Muscle of leg (tissue), 16 donors: ENCODE data around the gene TP53TG5. TPM values are rescaled to one million over a fixed set of nuclear protein-coding genes. Genes with fewer than 3 reads are reported as not detected.
A peak's percentile ranks its signal among the peaks of the same experiment; 100 is the strongest.

ENCODE experiments used
- DNase-seq: peaks from one replicate; pipeline ENCODE4 v3.0.0; 2013
- H3K27ac ChIP-seq: one replicate; pipeline ENCODE4 v1.5.1; 2013; ENCODE audit warnings: mild to moderate bottlenecking, low read length, control low read depth
- H3K27me3 ChIP-seq: one replicate; pipeline ENCODE4 v1.6.1; 2013; ENCODE audit warnings: low read length; ENCODE audit not compliant: control insufficient read depth, insufficient read depth
- H3K36me3 ChIP-seq: one replicate; pipeline ENCODE4 v1.6.1; 2013; ENCODE audit warnings: low read length; ENCODE audit not compliant: control insufficient read depth, insufficient read depth
- H3K4me1 ChIP-seq: one replicate; pipeline ENCODE4 v1.6.1; 2013; ENCODE audit warnings: low read length; ENCODE audit not compliant: control insufficient read depth, insufficient read depth
- H3K4me3 ChIP-seq: one replicate; pipeline ENCODE4 v1.5.1; 2013; ENCODE audit warnings: low read length, control low read depth
- H3K9me3 ChIP-seq: replicated peaks from 2 replicates; pipeline ENCODE4 v1.6.1; 2013; ENCODE audit warnings: low read depth, low read length; ENCODE audit not compliant: control insufficient read depth
- WGBS: methylation state at CpG from one replicate; pipeline ENCODE4 v1.1.5; 2013; ENCODE audit warnings: missing lambda C conversion rate; ENCODE audit not compliant: insufficient coverage; 5-methylcytosine and 5-hydroxymethylcytosine counted together
- long read RNA-seq, 11 donors: transcript quantifications; one replicate each; lab custom pipeline, GENCODE V29; 2026
- polyA plus RNA-seq, 8 donors: library from polyadenylated mRNA; unstranded; fragments of 120-200 nt; gene quantifications; one replicate each; pipeline versions ENCODE4 v1.2.1 to v1.2.3, GENCODE V29; 2013; ENCODE audit warnings: inconsistent platforms in 1 of 8, low replicate concordance in 1 of 8; ENCODE audit not compliant: insufficient read length in 8 of 8, insufficient read depth in 1 of 8
- total RNA-seq: library from RNA; stranded (reverse); fragments of 120-200 nt; gene quantifications from one replicate; pipeline ENCODE4 v1.2.4, GENCODE V29; 2013

Gene TP53TG5
- total RNA-seq (not detected), polyA plus RNA-seq (1 to 10 TPM in 1 of 8 donors, under 1 TPM in 7; 0.19 to 1.3 (median 0.72) TPM)
- long read RNA-seq, donor 1 = 0 reads
- long read RNA-seq, donor 2 = 0 reads
- long read RNA-seq, donor 3 = 0 reads
- long read RNA-seq, donor 4 = 0 reads
- long read RNA-seq, donor 5 = 0 reads
- long read RNA-seq, donor 6 = 0 reads
- long read RNA-seq, donor 7 = 0 reads
- long read RNA-seq, donor 8 = 0 reads
- long read RNA-seq, donor 9 = 0 reads
- long read RNA-seq, donor 10 = 0 reads
- long read RNA-seq, donor 11 = 0 reads

DNA sequence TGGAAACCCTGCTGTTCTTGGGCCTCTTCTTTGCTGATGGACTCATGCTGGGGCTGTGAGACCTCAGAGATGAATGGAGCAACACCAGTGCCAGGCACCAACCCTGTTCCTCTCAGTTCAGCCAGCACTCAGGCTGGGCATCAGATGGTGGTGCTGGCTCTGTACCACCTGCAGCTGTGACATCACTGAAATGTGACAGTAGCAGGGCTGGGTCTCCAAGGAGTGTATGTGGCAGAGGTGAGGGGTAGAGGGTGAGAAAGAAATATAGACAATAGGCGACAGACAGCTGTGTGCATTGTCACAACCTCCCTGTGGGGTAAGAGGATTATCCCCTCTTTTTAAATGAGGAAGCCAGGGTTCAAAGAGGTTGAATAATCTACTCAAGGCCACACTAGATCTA is at the start of gene TP53TG5:
TP53TG5 (minus strand) TSS at position 135 of the 400 bp plus-strand sequence; CDS start at position 46, 89 bp downstream.
- Histone ChIP-seq H3K36me3 (no peaks in the 10 kb centered on the region), H3K9me3 (no peaks in the 10 kb centered on the region), H3K27me3 (no peaks in the 10 kb centered on the region), H3K4me3 (no peak within 1 kb of the TSS), H3K4me1 (peaks cover 7% of the 10 kb centered on the region), H3K27ac (no peak within 1 kb of the TSS)
- WGBS = 60% methylated on average over 1 of the region's 1 CpG
- no peak for DNase-seq

DNA sequence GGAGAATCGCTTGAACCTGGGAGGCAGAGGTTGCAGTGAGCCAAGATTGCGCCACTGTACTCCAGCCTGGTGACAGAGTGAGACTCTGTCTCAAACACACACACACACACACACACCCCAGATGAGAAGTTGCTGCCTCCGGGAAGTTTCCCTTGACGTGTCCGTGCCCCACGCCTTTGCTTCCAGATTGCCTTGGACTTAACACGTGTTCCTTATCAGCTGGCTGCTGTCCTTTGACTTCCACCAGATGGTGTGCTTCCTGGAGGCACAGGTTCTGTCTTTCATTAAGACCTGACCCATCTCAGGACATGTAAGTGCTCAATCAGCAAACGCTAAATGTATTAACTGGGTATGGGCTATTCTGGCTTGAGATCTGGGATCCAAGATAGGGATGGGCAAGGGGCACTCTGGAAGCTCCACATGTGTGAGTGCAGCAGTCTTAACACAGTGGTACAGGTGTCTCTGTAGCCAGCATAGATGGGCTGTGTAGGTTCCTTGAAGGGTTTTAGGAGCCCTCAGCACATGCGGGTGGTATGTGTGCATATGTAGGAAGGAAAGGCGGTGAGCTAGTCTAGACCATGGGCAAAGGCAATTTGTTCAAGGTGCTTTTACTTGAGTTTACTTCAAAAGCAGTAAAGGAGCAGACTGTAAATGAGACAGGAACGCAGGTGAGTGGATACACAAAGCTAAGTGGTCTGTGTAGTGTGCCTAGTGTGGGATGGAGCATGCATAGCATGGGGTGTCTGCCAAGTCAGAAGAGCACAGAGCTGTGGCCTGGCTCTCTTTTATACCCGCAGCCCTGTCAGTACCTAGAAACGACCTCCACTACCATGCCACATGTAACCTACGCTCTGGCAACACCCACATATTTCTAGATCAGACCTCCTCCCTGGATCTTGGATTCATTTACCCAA is 49.4 kb upstream of the TP53TG5 start:
- Histone ChIP-seq H3K4me3 (no peak overlapping the region), H3K4me1 (no peaks in the 10 kb centered on the region), H3K9me3 (no peaks in the 10 kb centered on the region), H3K36me3 (peaks cover 30% of the 10 kb centered on the region), H3K27me3 (no peaks in the 10 kb centered on the region), H3K27ac (no peak overlapping the region)
- WGBS = 72% methylated on average over 14 of the region's 14 CpGs
- DNase-seq = no peak

DNA sequence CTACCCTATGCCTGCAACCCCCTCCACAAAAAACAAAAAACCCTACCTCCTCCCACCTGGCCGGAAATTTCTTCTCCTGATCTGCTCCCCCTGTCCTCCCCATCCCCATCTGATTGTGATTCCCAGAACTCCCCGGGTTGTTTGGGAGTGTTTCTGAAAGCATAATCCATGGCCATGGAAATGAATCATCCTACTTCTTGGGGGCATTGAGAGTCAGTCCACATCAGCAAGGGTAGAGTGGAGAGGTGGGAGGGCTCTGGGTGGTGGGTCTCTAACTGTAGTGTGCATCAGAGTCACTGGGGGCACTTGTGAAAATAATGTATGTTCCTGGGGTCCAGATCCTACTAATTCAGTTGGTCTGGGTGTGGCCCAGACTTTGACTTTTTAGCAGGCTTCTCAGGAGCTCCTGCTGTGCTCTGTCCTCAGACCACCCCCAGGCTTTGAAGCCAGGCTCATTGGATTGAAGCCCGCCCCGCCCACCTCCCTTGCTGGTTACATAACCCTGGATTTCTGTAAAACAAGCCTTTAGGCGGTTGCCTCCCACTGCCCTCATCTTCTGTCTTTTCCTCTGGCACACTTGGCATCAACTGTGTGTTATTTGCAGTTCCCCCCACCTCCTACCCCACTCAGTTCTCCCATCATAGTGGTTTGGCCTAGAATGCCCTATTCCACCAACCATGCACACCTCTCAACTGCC is 48.3 kb upstream of the TP53TG5 start:
- Histone ChIP-seq H3K27me3 (no peaks in the 10 kb centered on the region), H3K9me3 (no peaks in the 10 kb centered on the region), H3K27ac (no peak overlapping the region), H3K4me3 (no peak overlapping the region), H3K4me1 (no peaks in the 10 kb centered on the region), H3K36me3 (peaks cover 30% of the 10 kb centered on the region)
- 85% methylated on average over 3 of the region's 5 CpGs for WGBS
- DNase-seq = no peak

DNA sequence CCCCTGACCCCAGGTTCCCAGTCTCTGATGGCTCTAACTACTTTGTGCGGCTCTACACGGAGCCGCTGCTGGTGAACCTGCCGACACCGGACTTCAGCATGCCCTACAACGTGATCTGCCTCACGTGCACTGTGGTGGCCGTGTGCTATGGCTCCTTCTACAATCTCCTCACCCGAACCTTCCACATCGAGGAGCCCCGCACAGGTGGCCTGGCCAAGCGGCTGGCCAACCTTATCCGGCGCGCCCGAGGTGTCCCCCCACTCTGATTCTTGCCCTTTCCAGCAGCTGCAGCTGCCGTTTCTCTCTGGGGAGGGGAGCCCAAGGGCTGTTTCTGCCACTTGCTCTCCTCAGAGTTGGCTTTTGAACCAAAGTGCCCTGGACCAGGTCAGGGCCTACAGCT is 47.4 kb upstream of the TP53TG5 start:
- Histone ChIP-seq H3K36me3 (peaks cover 38% of the 10 kb centered on the region), H3K27me3 (no peaks in the 10 kb centered on the region), H3K4me1 (no peaks in the 10 kb centered on the region), H3K27ac (no peak overlapping the region), H3K4me3 (no peak overlapping the region), H3K9me3 (no peaks in the 10 kb centered on the region)
- 94% methylated on average over 17 of the region's 17 CpGs for WGBS
- DNase-seq = no peak

DNA sequence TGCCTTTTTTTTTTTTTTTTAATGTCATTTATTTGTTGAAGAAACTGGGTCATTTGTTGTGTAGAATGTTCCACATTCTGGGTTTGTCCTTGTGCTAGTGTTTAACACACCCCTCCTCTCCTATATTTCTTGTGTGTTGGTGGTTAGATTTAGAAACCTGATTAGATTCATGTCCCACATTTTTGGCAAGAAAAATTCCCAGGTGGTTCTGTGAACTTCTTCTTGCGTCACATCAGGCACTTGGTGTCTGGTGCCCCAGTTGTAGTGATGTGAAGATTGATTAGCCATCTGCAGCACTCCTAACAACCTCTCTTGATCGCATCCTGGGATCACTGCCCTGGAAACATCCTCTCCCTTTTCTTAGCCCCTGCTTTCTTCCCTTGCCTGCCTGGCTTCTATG is 45.6 kb upstream of the TP53TG5 start:
- Histone ChIP-seq H3K4me1 (no peaks in the 10 kb centered on the region), H3K9me3 (no peaks in the 10 kb centered on the region), H3K27ac (no peak overlapping the region), H3K36me3 (peaks cover 56% of the 10 kb centered on the region), H3K4me3 (no peak overlapping the region), H3K27me3 (no peaks in the 10 kb centered on the region)
- WGBS = 100% methylated on average over 1 of the region's 2 CpGs
- DNase-seq = no peak

DNA sequence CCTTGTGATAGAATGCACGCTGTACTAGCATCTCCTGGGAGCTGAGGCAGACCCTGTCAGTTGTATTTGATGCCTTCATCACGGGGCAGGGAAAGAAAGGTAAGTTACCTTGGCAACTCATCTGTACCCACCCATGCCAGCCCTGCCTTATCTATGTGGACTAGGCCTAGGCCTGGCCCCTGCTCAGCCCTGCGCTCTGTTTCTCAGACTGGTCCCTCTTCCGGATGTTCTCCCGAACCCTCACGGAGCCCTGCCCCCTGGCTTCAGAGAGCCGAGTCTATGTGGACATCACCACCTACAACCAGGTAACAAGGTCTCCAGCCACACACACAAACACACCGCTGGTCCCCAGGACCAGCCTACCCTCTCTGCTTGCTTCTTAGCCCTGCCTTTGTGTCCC is 42.0 kb upstream of the TP53TG5 start:
- Histone ChIP-seq H3K9me3 (no peaks in the 10 kb centered on the region), H3K4me1 (peaks cover 7% of the 10 kb centered on the region), H3K36me3 (peaks cover 53% of the 10 kb centered on the region), H3K4me3 (no peak overlapping the region), H3K27ac (no peak overlapping the region), H3K27me3 (no peaks in the 10 kb centered on the region)
- DNase-seq = no peak
- WGBS = 94% methylated on average over 7 of the region's 8 CpGs

DNA sequence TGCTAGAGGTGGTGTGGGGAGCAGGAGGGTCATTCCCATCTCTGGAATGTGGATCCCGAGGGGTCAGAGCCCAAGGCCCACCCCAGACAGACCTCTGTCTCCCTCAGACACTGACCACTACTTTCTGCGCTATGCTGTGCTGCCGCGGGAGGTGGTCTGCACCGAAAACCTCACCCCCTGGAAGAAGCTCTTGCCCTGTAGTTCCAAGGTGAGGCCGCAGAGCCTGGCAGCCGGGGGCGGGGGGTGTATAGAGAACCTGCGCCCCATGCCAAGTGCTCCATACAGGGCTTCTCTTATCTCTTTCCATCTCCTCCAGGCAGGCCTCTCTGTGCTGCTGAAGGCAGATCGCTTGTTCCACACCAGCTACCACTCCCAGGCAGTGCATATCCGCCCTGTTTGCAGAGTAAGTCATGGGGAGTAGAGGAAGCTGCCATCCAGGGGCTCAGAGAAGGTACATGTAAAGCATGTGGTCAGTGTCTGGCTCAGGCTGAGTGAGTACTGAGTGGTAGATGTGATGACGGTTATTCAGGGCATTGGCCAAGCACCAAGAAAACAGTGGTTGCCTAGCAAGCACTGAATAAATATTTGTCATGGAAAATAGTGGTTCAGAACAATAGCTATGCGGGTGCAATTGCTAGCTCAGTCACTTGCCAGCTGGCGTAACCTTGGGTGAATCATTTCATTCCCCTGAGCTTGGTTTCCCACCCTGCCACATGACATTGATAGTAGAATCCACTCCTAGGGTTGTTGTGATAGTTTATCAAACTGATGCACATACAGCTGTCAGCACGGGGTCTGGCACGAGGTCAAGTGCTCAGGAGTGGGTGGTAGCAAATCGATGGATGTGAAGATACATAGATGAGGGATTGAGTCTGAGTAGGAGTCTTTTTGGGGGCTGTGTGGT is 41.3 kb upstream of the TP53TG5 start:
- peak overlapping the region; percentile 7 for H3K27ac ChIP-seq
- peak; percentile 20 for DNase-seq
- no peaks in the 10 kb centered on the region for H3K27me3 ChIP-seq
- H3K4me1 ChIP-seq = peaks cover 7% of the 10 kb centered on the region
- H3K4me3 ChIP-seq = no peak overlapping the region
- peaks cover 48% of the 10 kb centered on the region for H3K36me3 ChIP-seq
- 73% methylated on average over 8 of the region's 17 CpGs for whole genome bisulfite sequencing
- no peaks in the 10 kb centered on the region for H3K9me3 ChIP-seq

DNA sequence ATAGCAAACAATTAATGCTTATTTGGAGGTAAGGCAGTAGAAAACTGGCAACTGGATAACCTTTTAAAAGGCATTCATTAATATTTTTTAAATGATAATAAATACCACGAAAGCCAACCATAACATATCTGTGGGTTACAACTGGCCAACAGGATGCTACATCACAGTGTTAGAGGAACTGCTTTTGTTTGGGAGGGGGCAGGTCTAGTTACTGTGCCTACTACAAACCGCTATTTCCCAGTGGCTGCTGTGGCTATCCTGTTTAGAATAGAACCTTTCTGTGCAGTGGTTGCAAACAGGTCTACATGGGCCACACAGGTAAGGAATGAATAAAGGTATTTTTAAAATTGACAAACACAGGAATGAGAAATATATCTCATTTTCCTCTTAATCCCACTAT is 38.8 kb upstream of the TP53TG5 start:
- H3K27me3 ChIP-seq = no peaks in the 10 kb centered on the region
- peaks cover 35% of the 10 kb centered on the region for H3K36me3 ChIP-seq
- peak overlapping the region; percentile 98 for H3K4me3 ChIP-seq
- peaks cover 7% of the 10 kb centered on the region for H3K4me1 ChIP-seq
- no CpG with 5 or more reads among the region's 2 CpGs for WGBS
- DNase-seq = no peak
- H3K9me3 ChIP-seq = no peaks in the 10 kb centered on the region
- no peak overlapping the region for H3K27ac ChIP-seq

DNA sequence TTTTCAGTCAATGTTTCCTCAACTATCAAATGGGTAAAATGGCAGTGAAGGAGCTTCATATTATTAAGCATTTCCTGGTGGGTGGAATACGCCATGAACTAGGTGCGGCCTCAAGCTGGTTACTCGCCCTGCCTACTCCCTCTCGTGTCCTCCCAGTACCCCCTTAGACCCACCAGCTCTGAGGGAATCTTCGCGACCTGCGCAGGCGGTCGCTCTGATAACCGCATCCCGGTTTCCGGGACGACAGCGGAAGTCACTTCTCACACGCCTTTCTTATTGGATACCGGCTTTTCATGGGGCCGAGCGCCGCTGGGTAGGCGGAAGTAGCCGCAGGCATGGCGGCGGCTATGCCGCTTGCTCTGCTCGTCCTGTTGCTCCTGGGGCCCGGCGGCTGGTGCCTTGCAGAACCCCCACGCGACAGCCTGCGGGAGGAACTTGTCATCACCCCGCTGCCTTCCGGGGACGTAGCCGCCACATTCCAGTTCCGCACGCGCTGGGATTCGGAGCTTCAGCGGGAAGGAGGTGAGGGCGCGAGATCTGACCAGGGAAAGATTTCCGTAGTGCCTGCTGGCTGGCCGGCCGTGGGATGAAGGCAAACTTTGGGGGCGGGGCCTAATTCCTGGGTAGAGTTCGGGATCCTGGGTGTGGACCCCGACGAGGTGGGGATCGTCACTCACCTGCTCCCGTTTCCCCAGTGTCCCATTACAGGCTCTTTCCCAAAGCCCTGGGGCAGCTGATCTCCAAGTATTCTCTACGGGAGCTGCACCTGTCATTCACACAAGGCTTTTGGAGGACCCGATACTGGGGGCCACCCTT is 37.9 kb upstream of the TP53TG5 start, which contains the start of gene PIGT:
PIGT (plus strand) TSS at position 320 of the 816 bp plus-strand sequence; CDS start at position 336, 16 bp downstream.
- Histone ChIP-seq H3K9me3 (no peaks in the 10 kb centered on the region), H3K27ac (peak within 1 kb of the TSS; percentile 63), H3K4me1 (peaks cover 7% of the 10 kb centered on the region), H3K36me3 (peaks cover 30% of the 10 kb centered on the region), H3K4me3 (peak within 1 kb of the TSS; percentile 98), H3K27me3 (no peaks in the 10 kb centered on the region)
- under 1% methylated on average over 51 of the region's 52 CpGs for WGBS
- DNase-seq = peak; percentile 94
